ENCODE data around the gene CABLES2.

CABLES2 gene

DNA sequence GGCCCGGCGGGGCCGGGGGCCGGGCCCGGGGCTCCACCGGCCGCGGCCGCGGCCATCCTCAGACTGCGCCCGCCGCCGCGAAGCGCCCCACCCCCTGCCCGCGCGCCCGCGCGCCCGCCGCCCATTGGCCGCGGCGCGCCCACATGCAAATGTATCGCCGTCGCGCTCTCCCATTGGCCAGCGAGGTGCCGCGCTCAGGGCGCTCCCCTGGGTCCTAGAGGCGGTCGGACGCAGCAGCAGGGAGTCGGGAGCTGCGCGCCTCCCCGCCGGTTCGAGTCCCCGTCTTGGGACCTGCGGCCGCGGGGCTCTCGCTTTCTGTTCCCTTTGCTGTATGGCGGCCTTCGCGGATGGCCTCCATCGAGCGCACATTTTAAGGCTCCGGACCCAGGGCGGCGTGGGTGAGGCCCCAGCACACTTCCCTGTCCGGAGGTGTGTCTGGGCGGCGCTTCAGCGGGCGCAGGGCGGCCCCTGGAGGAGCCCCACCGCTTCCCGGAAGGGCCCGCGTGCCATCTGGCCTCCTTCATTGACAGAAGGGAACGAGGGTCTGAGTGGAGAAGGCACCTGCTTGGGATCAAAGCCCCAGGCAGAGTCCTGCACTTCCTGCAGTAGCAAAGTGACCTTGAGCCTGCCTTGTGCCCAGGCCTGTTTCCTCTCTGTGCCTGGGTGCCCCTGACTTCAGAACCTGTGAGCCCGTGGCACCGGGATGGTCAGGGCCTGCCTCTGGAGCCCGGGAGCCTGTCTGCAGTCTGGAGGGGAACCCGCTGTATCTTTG lies at the start of gene CABLES2:
CABLES2 (minus strand) TSS at position 65 of the 772 bp plus-strand sequence; CDS start at position 56, 9 bp downstream.
- DNase-seq: peak; percentile 94

GRCh38 chr20:62455929-62456328 lies 48.8 kb upstream of the CABLES2 start:
- no peak for DNase-seq

GRCh38 chr20:62454904-62455636 lies 48.0 kb upstream of the CABLES2 start:
- DNase-seq: no peak

- no peak for DNase-seq
Measured at GRCh38 chr20:62453186-62453808, 46.2 kb upstream of the CABLES2 start.

DNA sequence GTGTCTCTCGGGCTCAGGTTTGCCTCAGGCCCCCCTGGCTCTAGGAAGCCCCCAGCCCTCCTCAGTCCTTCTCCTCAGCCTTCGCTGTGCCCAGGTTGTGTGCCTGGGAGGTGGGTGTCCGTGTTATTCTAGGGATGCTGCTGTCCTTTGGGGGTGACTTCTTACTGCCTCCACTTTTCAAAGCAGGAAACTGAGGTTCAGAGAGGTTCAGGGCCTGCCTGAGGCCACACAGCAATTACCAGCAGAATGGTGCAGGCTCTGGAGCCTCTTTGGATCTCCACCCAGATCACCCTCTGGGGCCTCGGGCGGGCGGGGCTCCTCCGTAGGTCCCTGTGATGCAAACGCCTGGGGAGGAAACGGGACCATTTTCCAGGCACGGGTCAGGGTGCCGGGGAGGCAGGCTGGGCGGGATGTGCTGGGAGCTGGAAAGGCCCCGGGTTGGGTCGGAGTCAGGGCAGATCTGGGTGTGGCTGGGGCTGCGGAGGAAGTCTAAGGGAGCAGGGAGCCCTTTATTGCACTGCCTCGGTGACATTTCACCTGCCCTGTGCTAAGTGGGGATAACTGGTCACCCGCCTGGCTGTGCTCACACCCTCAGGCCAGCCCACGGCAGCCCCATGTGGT lies 45.5 kb upstream of the CABLES2 start:
- no peak for DNase-seq

- no peak for DNase-seq
Measured at GRCh38 chr20:62451970-62452369, 44.9 kb upstream of the CABLES2 start.

DNA sequence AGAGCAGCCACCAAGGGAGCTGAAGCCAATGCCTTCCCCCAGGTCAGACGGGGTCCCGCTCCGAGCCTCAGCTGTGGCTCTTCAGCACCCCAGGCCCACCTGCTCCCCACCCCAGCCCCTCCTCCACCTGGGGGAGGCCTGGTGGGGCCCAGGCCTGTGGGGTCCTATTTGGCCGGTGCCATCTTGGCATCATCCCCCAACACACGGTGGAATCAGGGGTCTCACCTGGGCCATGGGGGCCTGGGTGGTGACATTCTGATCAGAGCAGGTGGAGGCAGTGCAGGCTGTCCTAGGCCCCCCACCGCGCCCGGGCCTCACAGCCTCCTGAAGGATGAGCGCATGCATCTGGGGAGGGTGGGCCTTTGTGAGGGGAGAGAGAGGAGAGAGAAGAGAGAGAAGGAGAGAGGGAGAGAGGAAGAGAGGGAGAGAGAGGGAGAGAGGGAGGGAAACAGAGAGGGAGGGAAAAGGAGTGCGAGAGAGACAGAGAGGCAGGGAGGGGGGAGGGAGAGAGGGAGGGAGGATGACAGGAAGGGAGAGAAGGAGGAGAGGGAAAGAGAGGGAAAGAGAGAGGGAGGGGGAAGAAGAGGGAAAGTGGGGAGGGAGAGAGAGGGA lies 44.2 kb upstream of the CABLES2 start:
- DNase-seq: no peak

DNA sequence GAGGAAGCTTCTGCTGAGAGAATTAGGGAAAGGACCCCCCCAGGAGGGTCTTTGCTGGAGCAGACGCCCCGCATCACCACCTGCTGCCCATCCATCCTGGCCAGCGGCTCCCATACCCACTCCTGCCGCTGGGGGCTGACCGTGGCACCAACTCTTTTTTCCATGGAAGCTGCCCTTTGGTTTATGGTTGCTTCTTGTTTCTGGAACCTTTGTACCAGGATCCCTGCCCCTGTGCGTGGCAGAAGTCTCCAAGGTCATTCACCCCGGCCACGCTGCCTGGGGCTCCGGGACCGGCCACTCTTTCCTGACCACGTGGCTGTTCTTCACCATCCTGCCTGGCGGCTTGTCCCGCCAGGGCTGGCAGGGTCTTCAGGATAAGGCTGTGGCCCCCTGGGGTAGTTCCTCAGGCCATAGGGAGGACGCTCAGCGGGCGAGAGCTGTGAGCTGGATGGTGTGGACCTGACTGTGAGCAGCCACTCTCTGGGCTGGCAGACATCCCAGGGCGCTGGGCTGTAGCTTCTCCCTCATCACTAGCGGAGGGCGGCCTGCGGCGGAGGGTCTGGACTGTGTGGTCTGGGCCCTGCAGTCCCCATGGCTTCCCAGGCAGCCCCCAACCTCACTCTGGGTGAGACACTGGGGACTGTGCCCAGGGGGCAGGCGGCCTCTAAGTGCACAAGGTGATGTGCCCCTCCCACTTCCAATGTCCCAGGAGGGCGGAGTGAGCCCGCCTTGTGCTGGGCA lies 43.0 kb upstream of the CABLES2 start:
- DNase-seq: no peak

GRCh38 chr20:62448788-62449187 lies 41.7 kb upstream of the CABLES2 start:
- no peak for DNase-seq

GRCh38 chr20:62448038-62448437 lies 41.0 kb upstream of the CABLES2 start:
- DNase-seq: no peak

- no peak for DNase-seq
Measured at GRCh38 chr20:62446888-62447869, 40.1 kb upstream of the CABLES2 start.

- no peak for DNase-seq
Measured at GRCh38 chr20:62446481-62446880, 39.4 kb upstream of the CABLES2 start.

- DNase-seq: no peak
Measured at GRCh38 chr20:62445553-62446340, 38.7 kb upstream of the CABLES2 start.

GRCh38 chr20:62444286-62444685 lies 37.2 kb upstream of the CABLES2 start:
- DNase-seq: no peak

DNA sequence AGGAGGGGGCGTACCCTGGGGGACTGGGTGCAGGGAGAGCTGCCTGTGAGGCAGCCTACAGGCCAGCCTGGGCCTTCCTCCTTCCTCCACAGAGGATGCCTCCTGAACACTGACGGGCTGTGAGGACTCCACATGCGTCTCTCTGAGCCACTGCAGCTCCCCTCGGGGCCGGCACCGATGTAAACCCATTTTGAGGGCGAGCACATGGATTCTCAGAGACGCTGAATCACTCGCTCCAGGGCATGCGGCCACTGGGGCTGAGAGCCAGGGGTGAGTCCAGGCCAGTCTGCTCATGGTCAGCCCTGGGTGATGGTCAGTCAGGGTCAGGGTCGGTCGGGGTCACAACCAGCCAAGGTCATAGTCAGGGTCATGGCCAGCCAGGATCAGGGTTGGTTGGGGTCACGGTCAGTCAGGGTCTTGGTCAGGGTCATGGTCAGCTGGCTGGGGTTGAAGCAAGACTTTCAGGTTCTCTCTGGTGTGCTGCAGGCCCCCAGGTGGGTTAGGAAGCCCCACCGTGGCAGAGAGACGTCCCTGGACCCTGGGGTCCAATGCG lies 35.0 kb upstream of the CABLES2 start:
- DNase-seq: no peak

DNA sequence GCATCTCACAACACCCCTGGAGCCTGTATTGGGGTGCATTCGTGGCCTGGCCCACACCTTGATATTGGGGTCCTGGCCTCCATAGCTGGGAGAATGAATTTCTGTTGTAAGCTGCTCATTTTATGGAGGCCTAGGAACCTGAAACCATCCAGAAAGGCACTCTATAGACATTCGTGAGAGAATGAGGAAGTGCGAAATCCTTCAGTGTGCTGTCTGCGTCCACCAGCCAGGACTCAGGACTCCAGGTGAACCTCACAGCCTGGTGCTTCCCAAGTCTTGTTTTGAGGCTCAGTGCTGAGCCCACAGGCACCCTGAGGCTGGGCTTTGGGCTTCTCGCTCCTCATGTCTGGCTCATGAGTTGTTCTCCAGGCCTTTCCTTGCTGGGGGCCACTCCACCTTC lies 32.1 kb upstream of the CABLES2 start:
- DNase-seq: no peak

DNA sequence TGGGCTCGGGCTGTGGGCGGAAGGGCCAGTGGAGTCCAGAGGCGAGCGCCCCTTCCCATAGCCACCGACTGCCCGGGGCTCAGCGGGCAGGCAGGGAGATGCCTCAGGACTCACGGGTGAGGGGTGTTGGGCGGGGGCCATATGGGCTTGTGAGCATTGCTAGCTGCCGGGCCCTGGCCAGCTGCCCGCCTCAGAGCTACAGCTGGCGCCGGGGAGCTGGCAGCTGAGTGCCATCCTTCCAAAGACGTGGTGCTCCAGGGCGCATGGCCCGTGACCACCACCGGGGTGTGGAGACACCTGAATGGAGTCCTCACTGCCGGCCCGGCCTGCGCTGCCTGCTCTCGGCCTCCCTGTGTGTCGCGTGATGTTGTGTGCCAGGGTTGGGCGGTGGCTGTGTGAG lies 30.8 kb upstream of the CABLES2 start:
- DNase-seq: no peak

DNA sequence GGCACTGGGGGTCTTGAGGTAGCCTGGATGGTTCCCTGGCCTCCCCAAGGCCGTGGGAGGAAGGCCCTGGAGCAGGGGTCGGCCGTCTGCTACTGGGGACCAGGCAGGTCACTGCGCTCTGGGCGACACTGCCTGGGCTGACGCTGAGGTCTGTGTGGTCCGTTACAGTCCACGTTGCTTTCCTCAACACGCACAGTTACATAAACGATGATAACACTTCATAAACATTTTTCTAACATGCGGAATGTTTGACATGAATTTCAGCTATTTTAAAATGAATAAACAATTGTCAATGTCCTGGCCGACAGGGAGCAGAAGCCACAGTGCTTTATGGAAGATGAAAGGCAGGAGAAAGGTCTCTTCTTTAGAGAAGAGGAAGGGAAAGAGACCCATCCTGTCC lies 30.4 kb upstream of the CABLES2 start:
- DNase-seq: no peak

DNA sequence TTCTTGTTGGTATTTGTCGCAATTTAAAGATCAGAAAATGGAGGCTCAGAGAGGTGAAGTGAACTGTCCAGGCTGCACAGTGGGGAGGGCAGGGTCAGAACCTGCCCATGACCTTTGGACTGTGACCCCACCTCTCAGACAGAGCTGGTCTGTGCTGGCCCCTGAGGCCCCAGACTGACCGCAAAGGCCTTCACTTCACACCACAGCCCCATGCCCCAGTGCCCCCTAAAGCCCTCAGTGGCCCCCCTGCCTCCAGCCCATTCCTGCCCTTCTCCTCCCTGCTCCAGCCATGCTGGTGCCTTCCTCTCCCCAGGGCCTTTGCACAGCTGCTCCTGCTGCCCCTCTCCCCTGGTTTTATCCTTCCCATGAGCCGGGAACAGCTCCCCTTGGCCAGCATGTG lies 29.6 kb upstream of the CABLES2 start:
- no peak for DNase-seq

Data from NCI-H226 (cell line).